CD4-positive, alpha-beta T cell treated with Interleukin-4 for 1 hour (primary cell): ENCODE data around the gene SLC40A1.

Source experiments
- DNase-seq, 2 donors: peaks; one replicate each; pipeline ENCODE4 v3.0.0-alpha.2; 2020 to 2022

The SLC40A1 gene

GRCh38 chr2:189595417-189595816 is 14.8 kb upstream of the SLC40A1 start:
- peak in 1 of 2 donors; percentile 24 for DNase-seq

GRCh38 chr2:189594305-189594704 is 13.7 kb upstream of the SLC40A1 start:
- no peak for DNase-seq

DNA sequence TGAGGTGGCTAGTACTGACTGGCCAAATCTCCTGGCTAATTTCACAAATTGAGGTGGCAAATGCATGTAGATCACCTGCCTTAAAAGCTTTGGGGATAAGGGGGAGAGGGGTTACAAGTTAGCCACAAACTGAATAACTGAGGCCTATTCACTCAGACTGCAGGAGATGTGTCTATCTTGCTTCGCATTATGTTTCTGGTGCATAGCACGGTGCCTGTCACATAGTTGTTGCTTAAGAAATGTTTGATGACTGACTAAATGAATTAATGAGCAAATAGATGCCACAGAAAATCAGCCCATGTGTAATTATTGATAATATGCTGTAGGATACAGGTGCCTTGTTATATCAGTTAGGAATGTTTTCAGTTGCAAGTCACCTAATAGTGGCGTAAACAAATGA is 12.5 kb upstream of the SLC40A1 start:
- DNase-seq = no peak

DNA sequence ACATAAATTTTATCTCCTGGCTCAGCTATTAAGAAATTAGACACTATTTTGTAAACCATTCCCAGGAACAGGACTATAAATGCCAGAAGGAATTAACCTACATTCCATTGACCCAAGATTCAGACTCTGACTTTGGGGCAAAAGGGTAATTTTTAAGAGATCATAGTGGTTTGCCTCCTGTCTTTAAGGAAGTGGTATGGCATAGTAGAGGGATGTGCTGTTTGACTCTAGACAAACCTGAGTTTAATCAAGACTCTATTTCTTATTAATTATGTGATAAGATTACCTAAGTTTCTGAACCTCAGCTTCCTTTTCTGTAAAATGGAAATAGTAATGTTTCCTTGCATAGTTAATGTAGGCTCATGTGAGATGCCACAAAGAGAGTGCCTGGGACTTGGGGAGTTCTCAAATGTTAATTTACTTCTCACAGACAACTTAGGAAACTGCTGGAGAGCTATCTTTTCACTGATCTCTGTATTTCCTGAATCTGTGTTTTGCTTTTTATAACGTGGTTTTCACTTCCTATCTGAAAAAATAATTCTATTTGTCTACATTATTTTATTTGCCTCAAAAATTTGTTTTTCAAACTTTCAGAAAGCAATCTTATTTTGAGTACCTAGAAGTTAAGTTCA is 11.9 kb upstream of the SLC40A1 start:
- peak in 1 of 2 donors; percentile 30 for DNase-seq

DNA sequence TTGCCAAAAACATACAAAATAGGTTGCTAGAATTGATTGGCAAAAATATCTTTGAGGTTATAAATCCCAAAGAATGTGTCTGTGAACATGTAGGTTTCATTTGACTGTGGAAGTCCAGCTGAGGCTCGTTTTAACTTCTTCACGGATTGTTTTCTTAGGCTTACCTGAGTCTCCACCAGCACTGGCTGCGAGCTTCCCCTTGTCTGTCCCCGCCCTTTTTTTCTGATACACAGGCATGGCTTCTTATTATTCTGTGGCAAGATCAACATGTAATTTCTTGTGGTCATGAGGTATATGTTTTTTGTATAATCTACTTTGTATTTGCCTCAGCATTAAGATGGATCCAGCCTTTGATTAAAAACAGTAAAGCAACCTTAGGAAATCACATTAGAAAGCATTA is 7.2 kb upstream of the SLC40A1 start:
- no peak for DNase-seq

GRCh38 chr2:189585226-189585756 is 4.7 kb upstream of the SLC40A1 start:
- no peak for DNase-seq

DNA sequence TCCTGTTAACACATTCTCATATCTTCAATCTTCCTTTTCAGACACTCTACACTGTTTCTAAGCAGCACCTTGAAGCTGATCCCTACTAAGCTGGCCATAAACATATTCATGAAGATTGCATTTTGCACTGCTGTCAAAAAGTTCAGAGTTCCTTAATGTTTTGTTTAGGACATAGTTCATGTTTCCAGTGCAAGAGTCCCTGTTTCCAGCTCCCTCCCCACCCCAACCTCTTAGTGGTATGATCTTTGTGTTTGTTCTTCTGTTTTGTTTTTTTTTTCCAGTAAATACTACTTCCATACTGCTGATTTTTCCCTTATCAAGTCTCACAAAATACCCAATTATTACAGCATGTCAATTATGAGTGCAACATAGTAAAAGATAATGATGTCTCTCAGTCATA is 4.1 kb upstream of the SLC40A1 start:
- DNase-seq = no peak

GRCh38 chr2:189583227-189584198 is 2.9 kb upstream of the SLC40A1 start:
- no peak for DNase-seq

DNA sequence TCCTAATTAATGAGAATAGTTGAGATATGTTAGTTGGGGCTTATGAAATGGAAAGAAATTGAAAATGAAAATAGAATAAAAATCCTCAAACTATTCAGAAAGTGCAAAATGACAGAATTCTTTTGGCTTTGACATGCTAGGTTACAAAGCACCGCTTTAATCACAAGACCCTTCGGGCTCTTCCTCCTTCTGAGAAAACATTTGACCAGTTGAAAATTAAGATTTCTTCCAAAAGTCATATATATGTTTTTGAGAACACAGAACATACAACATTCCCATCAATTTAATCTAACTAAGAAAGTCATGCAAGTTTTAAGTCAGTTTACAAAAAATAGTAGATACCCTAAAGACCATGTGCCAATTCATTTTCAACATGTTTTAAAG is 2.2 kb upstream of the SLC40A1 start:
- no peak for DNase-seq

- no peak for DNase-seq
These were observed 1.7 kb upstream of the SLC40A1 start for GRCh38 chr2:189582140-189582808.

- DNase-seq = no peak
These were observed 961 bp upstream of the SLC40A1 start for GRCh38 chr2:189581354-189582139.

DNA sequence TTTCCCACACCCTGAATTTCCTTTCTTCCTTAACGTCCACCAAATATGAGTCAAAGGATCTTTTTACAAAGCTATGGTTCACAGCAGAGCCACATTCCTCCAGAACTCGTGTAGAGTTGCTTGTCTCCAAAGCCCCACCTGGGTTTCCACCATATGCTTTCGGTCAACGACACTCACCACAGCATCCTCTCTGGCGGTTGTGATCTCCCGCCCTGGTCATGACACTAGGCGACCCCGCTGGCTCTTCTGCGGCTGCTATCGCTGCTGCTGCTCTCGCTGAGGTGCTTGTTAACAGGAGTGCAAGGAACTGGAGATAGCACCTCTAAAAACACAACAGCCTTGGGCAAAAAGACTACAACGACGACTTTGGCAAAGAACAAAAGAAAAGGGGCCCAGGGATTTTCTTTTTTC is 340 bp downstream of the SLC40A1 start:
- DNase-seq = peak; percentile 15 to 29

GRCh38 chr2:189579585-189580186 is 900 bp downstream of the SLC40A1 start:
- no peak for DNase-seq

DNA sequence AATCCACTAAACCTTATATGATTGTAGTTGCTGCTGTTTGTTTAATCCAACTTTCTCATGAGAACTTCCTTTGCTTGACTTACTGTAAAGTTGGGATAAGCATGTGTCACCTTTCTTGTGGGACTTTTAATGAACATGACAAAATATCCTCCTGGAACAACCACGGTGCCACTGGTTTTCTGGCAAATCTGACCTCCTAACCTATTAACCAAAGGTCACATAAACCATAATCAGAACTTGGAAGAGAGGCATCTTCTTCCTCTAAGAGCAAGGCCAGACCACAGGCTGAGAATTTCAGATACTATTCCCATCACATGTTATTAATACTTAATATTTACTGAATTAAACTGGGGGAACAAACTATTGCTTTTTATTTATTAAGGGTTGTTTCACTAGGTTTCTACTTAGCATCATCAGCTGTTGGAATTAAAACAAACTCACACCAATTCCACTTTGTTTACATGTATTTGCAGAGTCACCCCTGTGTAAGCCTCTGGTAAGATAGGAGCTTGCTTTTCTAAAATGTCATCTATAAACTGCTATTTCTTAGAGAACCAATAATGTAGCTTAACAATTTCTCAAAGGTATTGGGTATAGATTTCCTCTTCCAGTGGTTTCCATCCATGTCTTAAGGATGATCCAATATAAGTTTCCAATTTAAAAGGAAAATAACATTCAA is 2.2 kb downstream of the SLC40A1 start:
- DNase-seq = no peak

DNA sequence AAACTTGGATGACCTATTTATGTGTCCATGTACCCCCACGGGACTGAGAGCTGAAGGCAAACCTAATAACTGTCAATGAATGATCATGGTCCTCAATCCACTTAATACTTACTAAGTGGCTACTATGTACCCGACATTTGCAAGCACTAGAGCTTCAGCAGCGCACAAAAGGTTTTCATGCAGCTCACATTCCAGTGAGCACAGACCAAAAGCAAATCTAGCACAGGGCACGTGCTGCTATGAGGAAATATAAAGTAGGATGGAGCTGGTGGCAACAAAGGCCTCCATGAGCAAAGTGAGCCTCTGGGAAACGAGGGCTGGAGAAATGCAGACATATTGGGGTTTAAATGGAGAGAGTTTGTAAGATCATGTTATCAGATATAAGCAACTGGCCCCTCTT is 3.5 kb downstream of the SLC40A1 start:
- DNase-seq = no peak

- no peak for DNase-seq
These were observed 4.2 kb downstream of the SLC40A1 start for GRCh38 chr2:189576396-189576795.

DNA sequence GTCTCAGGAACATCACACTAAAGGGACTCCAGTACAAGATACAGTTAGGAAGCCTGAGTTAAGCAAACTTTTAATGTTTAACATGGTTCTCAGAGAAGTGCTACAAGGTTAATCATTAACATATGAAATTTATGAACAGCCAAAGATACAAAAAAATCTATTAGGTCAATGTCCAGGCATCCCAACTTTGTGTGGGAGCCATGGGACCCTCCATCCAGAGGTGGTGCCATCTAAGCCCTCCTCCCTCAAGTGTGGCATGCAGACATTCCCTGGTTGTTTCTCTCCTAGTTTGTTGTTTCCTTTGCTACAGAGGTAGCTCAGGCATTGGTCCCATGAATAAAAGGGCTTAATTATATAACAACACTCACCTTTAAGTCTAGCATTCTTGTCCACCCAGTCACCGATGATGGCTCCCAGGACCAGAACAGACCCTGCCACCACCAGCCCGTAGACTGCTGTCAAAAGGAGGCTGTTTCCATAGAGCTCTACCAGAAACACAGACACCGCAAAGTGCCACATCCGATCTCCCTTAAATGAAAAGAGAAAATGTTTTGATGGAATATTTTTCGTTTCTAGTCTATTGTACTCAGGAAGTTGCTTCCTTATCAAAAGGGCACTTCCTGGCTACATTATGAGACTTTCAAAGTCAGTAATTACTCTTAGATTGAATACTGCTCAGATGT is 5.7 kb downstream of the SLC40A1 start:
- DNase-seq = peak in 1 of 2 donors; percentile 10

GRCh38 chr2:189570570-189571031 is 10.0 kb downstream of the SLC40A1 start:
- no peak for DNase-seq

GRCh38 chr2:189569295-189569910 is 11.2 kb downstream of the SLC40A1 start:
- no peak for DNase-seq

DNA sequence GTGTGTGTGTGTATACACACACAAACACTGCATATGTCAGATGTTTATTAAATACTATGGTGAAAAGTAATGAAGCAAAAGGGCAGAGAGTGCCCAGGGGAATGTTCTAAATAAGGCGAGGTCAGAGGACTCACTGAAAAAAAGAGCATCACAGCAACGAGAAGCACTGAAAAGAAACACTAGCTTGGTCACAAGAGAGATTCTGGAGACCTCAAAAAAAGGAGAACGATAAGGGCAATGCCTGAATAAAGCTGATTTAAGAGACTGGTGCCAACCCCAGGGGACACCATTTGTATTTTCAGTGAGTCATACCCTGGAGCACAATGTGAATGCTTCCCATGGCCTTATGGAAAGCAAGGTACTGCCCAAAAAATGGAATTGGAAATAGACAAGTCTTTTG is 14.5 kb downstream of the SLC40A1 start:
- DNase-seq = no peak
